K562 (cell line): ENCODE results near the gene C11orf91. TPM values are rescaled to one million over a fixed set of nuclear protein-coding genes. Genes with fewer than 3 reads are reported as not detected.
A peak's percentile ranks its signal among the peaks of the same experiment; 100 is the strongest.

Source experiments
- ATAC-seq: fragments of 200-7000 bp; cut with Tn5 transposase; 3 replicates; pipeline ENCODE4 v1.9.1; 2020; ENCODE audit warnings: moderate library complexity
- BruUV-seq: library from RNA; stranded (reverse); fragments of 400-500 nt; replicated peaks from 2 replicates; lab custom pipeline; 2021; lab: Mats Ljungman, UMichigan
- CTCF ChIA-PET: fragments of 300-600 bp; formaldehyde crosslinking; extraction: SDS; loops from one replicate; lab custom pipeline; 2021; ENCODE audit warnings: low intra/inter-chr PET ratio; lab: Yijun Ruan, JAX
- POLR2A ChIA-PET: fragments of 300-600, 350-650 bp; sonication (Branson Sonifier 250); formaldehyde crosslinking; extraction: SDS; loops from one replicate; lab custom pipeline; 2021; ENCODE audit warnings: antibody characterized with exemption, inconsistent platforms; lab: Yijun Ruan, JAX
- DNase-seq, 4 experiments: peaks; one replicate each; pipeline versions ENCODE4 v3.0.0 to v3.0.0-alpha.2; 2011 to 2018; ENCODE audit warnings: low spot score in 3 of 4, mixed read lengths in 3 of 4; ENCODE audit errors: extremely low read depth in 1 of 4
- FAIRE-seq: peaks from 2 replicates; lab custom pipeline; 2011; peaks lifted over from hg19 to GRCh38; lab: Jason Lieb, UNC
- H2AFZ ChIP-seq: 2 replicates; pipeline ENCODE4 v1.6.0; 2011; ENCODE audit warnings: low read depth, low read length, control low read depth, inconsistent platforms
- H3K27ac ChIP-seq: fragments of 200-600 bp; 3 replicates; pipeline ENCODE4 v1.8.0; 2011; ENCODE audit warnings: low read depth, mild to moderate bottlenecking, control low read depth, inconsistent platforms, low read length, moderate library complexity, mixed read lengths; ENCODE audit errors: extremely low read depth
- H3K27me3 ChIP-seq, 2 experiments: fragments of 300-600 bp in 1 of 2; 2 replicates in 1 of 2; 3 replicates in 1 of 2; pipeline versions ENCODE4 v1.6.0 to v1.8.0; 2011; ENCODE audit warnings: inconsistent platforms in 2 of 2, low read length in 2 of 2, mild to moderate bottlenecking in 1 of 2, mixed read lengths in 1 of 2, moderate library complexity in 1 of 2; ENCODE audit not compliant: control insufficient read depth in 2 of 2, insufficient read depth in 2 of 2
- H3K36me3 ChIP-seq: fragments of 300-600 bp; 3 replicates; pipeline ENCODE4 v1.8.0; 2011; ENCODE audit warnings: mild to moderate bottlenecking, low read length, inconsistent platforms; ENCODE audit not compliant: control insufficient read depth, insufficient read depth
- H3K4me1 ChIP-seq, 2 experiments: fragments of 200-600 bp in 1 of 2; replicated peaks in 1 of 2; 2 replicates in 1 of 2; 3 replicates in 1 of 2; pipeline versions ENCODE4 v1.5.1 to v1.8.0; 2011; ENCODE audit warnings: inconsistent platforms in 2 of 2, low read length in 2 of 2, mild to moderate bottlenecking in 1 of 2, mixed read lengths in 1 of 2, moderate library complexity in 1 of 2; ENCODE audit not compliant: control insufficient read depth in 2 of 2, insufficient read depth in 2 of 2
- H3K4me2 ChIP-seq: 2 replicates; pipeline ENCODE4 v1.6.1; 2011; ENCODE audit warnings: low read length, control low read depth, inconsistent platforms, mixed read lengths; ENCODE audit not compliant: insufficient read depth
- H3K4me3 ChIP-seq: fragments of 200-600 bp; sonication (generic), shearing (Covaris generic); 2 replicates; pipeline ENCODE4 v1.5.1; 2016; ENCODE audit warnings: control low read depth, inconsistent platforms
- H3K79me2 ChIP-seq: fragments of 200-600 bp; 3 replicates; pipeline ENCODE4 v1.8.0; 2011; ENCODE audit warnings: low read length, inconsistent platforms; ENCODE audit not compliant: control insufficient read depth, insufficient read depth
- H3K9ac ChIP-seq, 2 experiments: 2 replicates each; pipeline versions ENCODE4 v1.6.0 to v1.6.1; 2011; ENCODE audit warnings: low read depth in 2 of 2, low read length in 2 of 2, control low read depth in 1 of 2, inconsistent platforms in 1 of 2, mild to moderate bottlenecking in 1 of 2, mixed read lengths in 1 of 2; ENCODE audit not compliant: insufficient read depth in 1 of 2
- H3K9me1 ChIP-seq: one replicate; pipeline ENCODE4 v1.6.0; 2011; ENCODE audit warnings: inconsistent platforms, mild to moderate bottlenecking, low read length, moderate library complexity; ENCODE audit not compliant: control insufficient read depth, insufficient read depth
- H3K9me3 ChIP-seq: replicated peaks from 2 replicates; pipeline ENCODE4 v1.5.1; 2011; ENCODE audit warnings: low read depth, low read length, inconsistent platforms; ENCODE audit not compliant: control insufficient read depth, insufficient read depth
- H4K20me1 ChIP-seq: replicated peaks from 2 replicates; pipeline ENCODE4 v1.6.1; 2011; ENCODE audit warnings: low read length, inconsistent platforms, mixed read lengths; ENCODE audit not compliant: control insufficient read depth, insufficient read depth
- C11orf30 ChIP-seq: fragments of 450-650 bp; IDR thresholded peaks from 2 replicates; pipeline ENCODE4 v1.6.1; 2016; ENCODE audit warnings: low read depth, mild to moderate bottlenecking
- MAFF ChIP-seq: IDR thresholded peaks from 2 replicates; pipeline ENCODE4 v1.6.1; 2012; ENCODE audit warnings: low read length, improper control_type of control experiment
- MAFG ChIP-seq: fragments of 450-650 bp; conservative IDR thresholded peaks from 2 replicates; pipeline ENCODE4 v1.6.1; 2016; ENCODE audit warnings: missing genetic modification characterization, missing compliant biosample characterization
- MAFK ChIP-seq: IDR thresholded peaks from 2 replicates; pipeline ENCODE4 v1.6.1; 2011; ENCODE audit warnings: low read length, improper control_type of control experiment
- NFE2L1 ChIP-seq: fragments of 450-650 bp; IDR thresholded peaks from 2 replicates; pipeline ENCODE4 v1.6.1; 2016; ENCODE audit warnings: missing genetic modification characterization, low read depth, mild to moderate bottlenecking, missing compliant biosample characterization, moderate library complexity, borderline replicate concordance
- TCF3 ChIP-seq: sonication (generic); formaldehyde crosslinking; IDR thresholded peaks from 2 replicates; pipeline ENCODE4 v1.4.0; 2020; ENCODE audit warnings: mild to moderate bottlenecking, missing genetic modification reagents
- VEZF1 ChIP-seq: fragments of 200-800 bp; sonication (Bioruptor generic); IDR thresholded peaks from 2 replicates; pipeline ENCODE4 v1.6.1; 2017; ENCODE audit warnings: missing genetic modification characterization, missing compliant biosample characterization
- ZNF316 ChIP-seq: fragments of 450-650 bp; IDR thresholded peaks from 2 replicates; pipeline ENCODE4 v1.6.1; 2016
- ZNF644 ChIP-seq: fragments of 200-800 bp; sonication (Bioruptor generic); IDR thresholded peaks from 2 replicates; pipeline ENCODE4 v1.6.1; 2016; ENCODE audit warnings: low read depth, missing genetic modification characterization, missing compliant biosample characterization
- ZNF77 ChIP-seq: fragments of 250-450 bp; sonication (Bioruptor Pico); IDR thresholded peaks from 2 replicates; pipeline ENCODE4 v1.5.0; 2020
- WGBS: fragments of 100-300 bp; shearing (Covaris generic); methylation state at CpG from one replicate; pipeline ENCODE4 v1.1.6; 2016; ENCODE audit warnings: low coverage, mixed read lengths; ENCODE audit not compliant: insufficient coverage; ENCODE audit errors: missing lambda C conversion rate; 5-methylcytosine and 5-hydroxymethylcytosine counted together
- in situ Hi-C: fragments of 300-500 bp; cut with MboI; formaldehyde crosslinking; loops from 4 replicates; pipeline ENCODE4 v1.15.0; 2018; ENCODE audit warnings: inconsistent platforms, mixed read lengths
- intact Hi-C: fragments of 100-400 bp; cut with micrococcal nuclease; formaldehyde crosslinking; loops from 2 replicates; pipeline ENCODE4 v1.14.2; 2022
- polyA plus RNA-seq, 8 experiments: library from polyadenylated mRNA; depleted of rRNA in 4 of 8; stranded (reverse) in 5 of 8; unstranded in 3 of 8; fragments of >200 nt; fragmentation: Nextera tagmentation in 2 of 8; fragmentation: Illumina TruSeq in 1 of 8; extraction: Ambion mirVana in 2 of 8; extraction: Trizol in 1 of 8; gene quantifications; 2 replicates each; pipeline versions ENCODE4 v1.2.1 to v1.2.3, GENCODE V29; 2011 to 2014; ENCODE audit warnings: inconsistent platforms in 1 of 8, missing spikeins in 1 of 8
- total RNA-seq, 7 experiments: library from RNA; depleted of rRNA in 6 of 7; stranded (reverse); fragments of >200 nt in 6 of 7; fragmentation: Illumina TruSeq in 2 of 7; extraction: Trizol in 2 of 7; gene quantifications; 2 replicates each; pipeline versions ENCODE4 v1.2.1 to v1.2.3, GENCODE V29; 2011 to 2021; ENCODE audit warnings: low replicate concordance in 1 of 7

Gene C11orf91
- total and polyA plus RNA-seq, 9 of the 15 experiments (the other 6 are each of a cell fraction or from before 2014, with no cell fraction given), result not detected

- H3K4me1 ChIP-seq, result peaks cover 5 to 18% of the 10 kb centered on the region in 2 experiments; a peak in 3 of 5 replicates
- POLR2A ChIA-PET, result interaction anchor here (0.6 to 1.1 kb wide), 4 partner anchors 9 to 73 kb away, joined by 3 to 5 read pairs (median 3); no protein-coding TSS in a partner anchor
- no peaks in the 10 kb centered on the region for H3K79me2 ChIP-seq
- H3K4me3 ChIP-seq, result no peak overlapping the region
- WGBS, result 75% methylated on average over 7 of the region's 7 CpGs
- in situ Hi-C loops (no loop called here), intact Hi-C loops (loop anchor here (1.0 to 5.0 kb wide), 2 partner anchors 26 to 205 kb away; no protein-coding TSS in a partner anchor)
- no peak overlapping the region for H3K9ac ChIP-seq
- no TSS peak for BruUV-seq
- no peaks in the 10 kb centered on the region for H3K9me3 ChIP-seq
- no peak for FAIRE-seq
- no peak for DNase-seq
- no peaks in the 10 kb centered on the region for H4K20me1 ChIP-seq
- H3K9me1 ChIP-seq, result no peaks in the 10 kb centered on the region
- no peak overlapping the region for H2AFZ ChIP-seq
- H3K4me2 ChIP-seq, result no peak overlapping the region
- H3K36me3 ChIP-seq, result peaks cover 13% of the 10 kb centered on the region
- no peak for ATAC-seq
- no peaks in the 10 kb centered on the region for H3K27me3 ChIP-seq
- CTCF ChIA-PET, result interaction anchor here (1.4 to 1.8 kb wide), 2 partner anchors 25 to 199 kb away, joined by 5 to 19 read pairs; no protein-coding TSS in a partner anchor
- TF ChIP-seq TCF3 (CRISPR knock-in tag) (no peak), MAFK (peak; percentile 37; the same call in 1 of the 2 replicates), ZNF316 (peak; percentile 84), ZNF644 (tag) (no peak), VEZF1 (no peak), C11orf30 (peak; percentile 73), MAFF (peak; percentile 20; the same call in 1 of the 2 replicates), MAFG (tag) (peak; percentile 79), NFE2L1 (0 out of 2 replicates have a peak, but pooled peaks have one; percentile 16), ZNF77 (CRISPR knock-in tag) (no peak)
- no peak overlapping the region for H3K27ac ChIP-seq
Observed at GRCh38 chr11:33741806-33742205, 41.2 kb upstream of the C11orf91 start.
